Measurements from ENCODE around the gene PRPF38B. TPM values are rescaled to one million over a fixed set of nuclear protein-coding genes. Genes with fewer than 3 reads are reported as not detected.

The PRPF38B gene
- total RNA-seq, 2 donors from 2014 or later, result 31.7 to 32.4 TPM

DNA sequence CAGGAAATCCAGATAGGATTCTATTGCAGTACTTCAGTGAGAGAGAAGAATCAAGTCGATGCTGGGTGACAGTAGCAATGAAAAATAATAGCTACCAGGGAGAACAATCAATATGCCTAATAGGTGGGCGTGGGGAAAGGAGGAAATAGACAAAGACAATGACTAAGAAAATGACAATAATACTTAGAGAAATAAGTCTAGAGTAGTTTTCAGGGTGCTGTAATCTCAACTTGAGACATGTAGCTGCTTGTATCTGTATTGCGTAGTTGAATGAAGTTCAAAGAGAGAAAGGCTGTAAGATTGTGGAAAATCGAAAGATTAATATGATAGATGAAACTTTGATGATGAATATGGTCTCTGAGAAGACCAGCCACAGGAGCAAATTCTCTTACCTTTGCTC, 57.0 kb downstream of the PRPF38B start:
- Histone ChIP-seq H3K9ac (ENCODE audit: low read depth in 2 of 2, low read length in 2 of 2) (no peak overlapping the region), H3K4me1 (no peaks in the 10 kb centered on the region), H3K27me3 (no peaks in the 10 kb centered on the region), H3K4me3 (no peak overlapping the region), H3K36me3 (no peaks in the 10 kb centered on the region), H3K27ac (no peak overlapping the region), H3K9me3 (no peaks in the 10 kb centered on the region)
- TF ChIP-seq, protein P1, sequence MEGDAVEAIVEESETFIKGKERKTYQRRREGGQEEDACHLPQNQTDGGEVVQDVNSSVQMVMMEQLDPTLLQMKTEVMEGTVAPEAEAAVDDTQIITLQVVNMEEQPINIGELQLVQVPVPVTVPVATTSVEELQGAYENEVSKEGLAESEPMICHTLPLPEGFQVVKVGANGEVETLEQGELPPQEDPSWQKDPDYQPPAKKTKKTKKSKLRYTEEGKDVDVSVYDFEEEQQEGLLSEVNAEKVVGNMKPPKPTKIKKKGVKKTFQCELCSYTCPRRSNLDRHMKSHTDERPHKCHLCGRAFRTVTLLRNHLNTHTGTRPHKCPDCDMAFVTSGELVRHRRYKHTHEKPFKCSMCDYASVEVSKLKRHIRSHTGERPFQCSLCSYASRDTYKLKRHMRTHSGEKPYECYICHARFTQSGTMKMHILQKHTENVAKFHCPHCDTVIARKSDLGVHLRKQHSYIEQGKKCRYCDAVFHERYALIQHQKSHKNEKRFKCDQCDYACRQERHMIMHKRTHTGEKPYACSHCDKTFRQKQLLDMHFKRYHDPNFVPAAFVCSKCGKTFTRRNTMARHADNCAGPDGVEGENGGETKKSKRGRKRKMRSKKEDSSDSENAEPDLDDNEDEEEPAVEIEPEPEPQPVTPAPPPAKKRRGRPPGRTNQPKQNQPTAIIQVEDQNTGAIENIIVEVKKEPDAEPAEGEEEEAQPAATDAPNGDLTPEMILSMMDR (IDR thresholded peaks at IDR 0.05), result no peak
- no peak for DNase-seq
- intact Hi-C loops (cut with DNase I), result no loop called here

DNA sequence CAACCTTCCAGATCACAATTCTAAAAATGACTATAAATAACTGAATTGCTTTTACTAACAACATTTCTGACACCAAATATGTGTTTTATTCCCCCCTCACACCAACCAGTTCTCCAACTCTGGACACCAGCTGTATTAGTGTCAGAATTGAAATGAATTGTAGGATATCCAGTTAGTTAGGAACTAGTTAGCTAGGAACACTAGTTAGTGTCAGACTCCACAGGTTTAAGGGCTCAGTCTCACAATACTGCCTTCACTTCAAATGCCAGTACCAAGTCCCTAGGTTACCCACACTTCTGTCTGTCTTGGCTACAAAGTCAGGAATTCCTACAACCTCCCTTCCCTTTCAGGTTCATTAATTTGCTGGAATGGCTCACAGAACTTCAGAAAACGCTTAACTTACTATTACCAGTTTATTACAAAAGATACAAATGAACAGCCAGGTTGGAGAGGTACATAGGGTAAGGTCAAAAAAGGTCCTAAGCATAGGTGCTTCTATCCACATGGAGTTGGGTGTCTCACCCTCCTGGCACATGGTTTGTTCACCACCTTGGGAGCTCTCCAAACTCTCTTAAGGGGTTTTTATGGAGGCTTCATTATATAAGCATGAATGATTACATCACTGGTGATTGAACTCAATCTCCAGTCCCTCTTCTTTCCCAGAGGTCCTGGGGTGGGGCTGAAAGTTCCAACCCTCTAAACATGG, 58.5 kb downstream of the PRPF38B start:
- DNase-seq, result no peak
- intact Hi-C loops (cut with DNase I), result no loop called here
- no peaks in the 10 kb centered on the region for H3K4me1 ChIP-seq

More for the DNA sequence above, 58.5 kb downstream of the PRPF38B start:
- no peaks in the 10 kb centered on the region for H3K36me3 ChIP-seq
- H3K4me3 ChIP-seq, result no peak overlapping the region
- TF ChIP-seq, protein P1 (IDR thresholded peaks at IDR 0.05), result no peak
- H3K9ac ChIP-seq (ENCODE audit: low read depth in 2 of 2, low read length in 2 of 2), result no peak overlapping the region
- H3K27ac ChIP-seq, result no peak overlapping the region
- no peaks in the 10 kb centered on the region for H3K9me3 ChIP-seq
- no peaks in the 10 kb centered on the region for H3K27me3 ChIP-seq

Other genes starting within 250 kb of the PRPF38B start
- gene NBPF6, start 242.0 kb upstream of the PRPF38B start, total RNA-seq, result under 1 TPM in 1 of 2 donors, not detected in 1; 0.86 TPM
- gene EEIG2, start 132.2 kb upstream of the PRPF38B start, total RNA-seq, result 10 to 100 TPM; 32.8 to 42.8 TPM
- gene HENMT1, start 31.2 kb upstream of the PRPF38B start, total RNA-seq, result 10 to 100 TPM in 1 of 2 donors, 1 to 10 TPM in 1; 3.7 to 10.1 TPM
- gene FNDC7, start 20.6 kb downstream of the PRPF38B start, total RNA-seq, result not detected
- gene STXBP3, start 54.4 kb downstream of the PRPF38B start, total RNA-seq, result 10 to 100 TPM; 43.5 to 60.4 TPM
- not detected for gene AKNAD1, start 164.8 kb downstream of the PRPF38B start, total RNA-seq
- 10 to 100 TPM; 32.5 to 62.6 TPM for gene GPSM2, start 184.7 kb downstream of the PRPF38B start, total RNA-seq

Data from colonic mucosa (tissue), 4 donors.